ENCODE measurements around the gene CNDP2.

CNDP2 gene

GRCh38 chr18:74530584-74530862, 34.4 kb downstream of the CNDP2 start:
- TF ChIP-seq TAF1 (IDR thresholded peaks at IDR 0.05; ENCODE audit: low read depth), result no peak
- no peak for TF ChIP-seq NFIC (IDR thresholded peaks at IDR 0.05)
- TF ChIP-seq CREB1 (IDR thresholded peaks at IDR 0.05; ENCODE audit: low read depth), result no peak
- TF ChIP-seq USF1 (IDR thresholded peaks at IDR 0.05), result no peak
- no peak for TF ChIP-seq FOXM1 (IDR thresholded peaks at IDR 0.05; ENCODE audit: borderline replicate concordance, low read depth)
- no peak for TF ChIP-seq TEAD4 (IDR thresholded peaks at IDR 0.05)
- TF ChIP-seq REST (IDR thresholded peaks at IDR 0.05; ENCODE audit: low read depth), result no peak
- TF ChIP-seq CEBPB (IDR thresholded peaks at IDR 0.05), result no peak
- no peak for TF ChIP-seq ZBTB7A (IDR thresholded peaks at IDR 0.05; ENCODE audit: low read depth)
- TF ChIP-seq YY1 (IDR thresholded peaks at IDR 0.05; ENCODE audit: low read depth), result no peak
- TF ChIP-seq EGR1 (IDR thresholded peaks at IDR 0.05), result no peak
- no peak for TF ChIP-seq RAD21 (IDR thresholded peaks at IDR 0.05; ENCODE audit: low read depth)
- TF ChIP-seq TCF12 (IDR thresholded peaks at IDR 0.05; ENCODE audit: low read depth), result no peak
- no peak for TF ChIP-seq MAX (IDR thresholded peaks at IDR 0.05)
- TF ChIP-seq EP300 (IDR thresholded peaks at IDR 0.05; ENCODE audit: borderline replicate concordance), result no peak

GRCh38 chr18:74531043-74531442, 34.9 kb downstream of the CNDP2 start:
- TF ChIP-seq EGR1 (IDR thresholded peaks at IDR 0.05) (no peak), REST (IDR thresholded peaks at IDR 0.05; ENCODE audit: low read depth) (no peak), FOXM1 (IDR thresholded peaks at IDR 0.05; ENCODE audit: borderline replicate concordance, low read depth) (no peak)

GRCh38 chr18:74532511-74533025, 36.4 kb downstream of the CNDP2 start:
- TF ChIP-seq USF1 (IDR thresholded peaks at IDR 0.05) (no peak), TEAD4 (IDR thresholded peaks at IDR 0.05) (no peak), ZBTB7A (IDR thresholded peaks at IDR 0.05; ENCODE audit: low read depth) (no peak), TCF12 (IDR thresholded peaks at IDR 0.05; ENCODE audit: low read depth) (no peak), FOXM1 (IDR thresholded peaks at IDR 0.05; ENCODE audit: borderline replicate concordance, low read depth) (no peak), CREB1 (IDR thresholded peaks at IDR 0.05; ENCODE audit: low read depth) (no peak), CEBPB (IDR thresholded peaks at IDR 0.05) (no peak), EGR1 (IDR thresholded peaks at IDR 0.05) (no peak), YY1 (IDR thresholded peaks at IDR 0.05; ENCODE audit: low read depth) (no peak), MAX (IDR thresholded peaks at IDR 0.05) (no peak), TAF1 (IDR thresholded peaks at IDR 0.05; ENCODE audit: low read depth) (no peak), EP300 (IDR thresholded peaks at IDR 0.05; ENCODE audit: borderline replicate concordance) (no peak), RAD21 (IDR thresholded peaks at IDR 0.05; ENCODE audit: low read depth) (no peak), NFIC (IDR thresholded peaks at IDR 0.05) (no peak), REST (IDR thresholded peaks at IDR 0.05; ENCODE audit: low read depth) (no peak)

GRCh38 chr18:74533666-74534065, 37.5 kb downstream of the CNDP2 start:
- no peak for TF ChIP-seq RAD21 (IDR thresholded peaks at IDR 0.05; ENCODE audit: low read depth)
- no peak for TF ChIP-seq FOXM1 (IDR thresholded peaks at IDR 0.05; ENCODE audit: borderline replicate concordance, low read depth)
- no peak for TF ChIP-seq CREB1 (IDR thresholded peaks at IDR 0.05; ENCODE audit: low read depth)
- TF ChIP-seq EP300 (IDR thresholded peaks at IDR 0.05; ENCODE audit: borderline replicate concordance), result no peak
- no peak for TF ChIP-seq MAX (IDR thresholded peaks at IDR 0.05)
- TF ChIP-seq NFIC (IDR thresholded peaks at IDR 0.05), result no peak

Measured in Ishikawa (cell line).